GM21717 (cell line): ENCODE data around the gene CTLA4.

Source experiments
- ATAC-seq: cut with Tn5 transposase; IDR thresholded peaks from one replicate; pipeline ENCODE4 v1.9.1; 2021; ENCODE audit warnings: mild to moderate bottlenecking, moderate library complexity; ENCODE audit not compliant: unreplicated experiment

CTLA4 gene

DNA sequence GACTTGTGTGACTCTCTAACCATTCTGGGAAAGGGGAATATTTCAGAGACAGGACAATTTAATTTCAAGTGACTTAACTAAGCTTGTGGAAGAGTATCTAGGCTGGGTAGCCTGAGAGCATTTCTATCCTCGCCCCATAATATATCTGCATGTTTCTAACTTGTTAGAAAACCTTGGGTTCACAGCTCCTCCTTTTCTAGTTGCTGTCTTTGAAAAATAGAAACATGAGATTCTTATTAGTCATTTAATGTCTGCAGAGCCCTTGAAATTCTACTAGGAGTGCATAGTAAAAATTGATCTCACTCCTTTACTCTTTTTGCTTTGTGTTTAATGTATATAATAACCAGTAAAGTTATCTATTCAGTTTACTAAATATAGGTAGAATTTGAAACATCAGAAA is 22.4 kb downstream of the CTLA4 start:
- no peak for ATAC-seq

DNA sequence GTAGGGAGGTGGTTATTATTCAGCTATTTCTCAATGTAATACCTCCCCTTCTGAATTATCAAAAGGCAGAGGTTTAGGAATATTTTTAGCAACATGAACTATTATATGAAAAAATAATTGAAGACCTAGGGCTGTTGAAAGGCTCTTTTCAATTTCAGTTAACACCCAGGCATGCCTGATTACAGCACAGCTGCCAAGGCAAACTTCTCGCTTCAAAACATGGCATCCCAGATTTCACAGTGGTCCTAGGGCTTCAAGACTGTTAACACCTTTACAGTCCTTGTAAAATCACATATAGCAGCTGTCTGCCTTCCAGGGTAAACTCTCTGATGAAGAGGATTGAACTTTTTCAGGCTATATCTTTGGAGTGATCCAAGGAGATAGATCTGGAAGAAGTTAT is 23.2 kb downstream of the CTLA4 start:
- no peak for ATAC-seq

DNA sequence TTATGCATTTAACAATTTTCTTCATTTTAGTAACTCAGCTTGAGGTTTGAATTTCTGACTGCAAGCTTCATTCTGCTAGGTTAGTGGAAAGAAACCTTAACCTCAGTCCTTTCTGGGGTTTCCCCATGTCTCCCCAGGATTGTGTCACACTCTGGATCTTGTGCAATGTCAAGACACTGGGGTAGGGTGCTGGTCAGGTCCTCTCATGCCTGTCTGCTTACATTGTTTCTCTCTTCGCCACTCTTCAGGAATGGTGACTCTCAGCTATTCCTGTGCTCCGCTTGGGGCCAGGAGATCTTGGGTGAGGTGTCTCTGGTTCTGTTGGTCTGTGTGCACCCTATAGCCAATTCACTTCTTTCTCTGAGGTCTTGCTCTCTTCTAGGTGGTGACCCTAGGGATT is 23.9 kb downstream of the CTLA4 start:
- no peak for ATAC-seq

DNA sequence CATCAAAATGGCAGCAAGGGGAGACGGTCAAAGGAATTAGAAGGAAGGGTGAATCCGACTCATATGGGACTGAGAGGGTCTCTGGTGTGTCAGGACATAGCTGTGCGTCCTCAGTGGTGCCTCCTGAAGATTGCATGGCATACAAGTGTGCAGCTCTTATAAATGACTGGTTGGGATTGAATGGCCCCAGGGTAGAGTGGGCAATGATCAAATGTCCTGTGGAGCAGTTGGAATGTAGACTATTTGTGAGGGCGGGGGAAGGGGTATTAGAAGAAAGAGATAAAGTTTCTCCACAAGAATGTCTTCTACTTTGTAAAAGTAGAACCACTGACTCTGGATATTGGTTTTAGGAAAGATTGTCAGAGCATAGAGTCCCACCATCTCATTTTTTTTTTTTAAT is 24.6 kb downstream of the CTLA4 start:
- ATAC-seq = no peak

DNA sequence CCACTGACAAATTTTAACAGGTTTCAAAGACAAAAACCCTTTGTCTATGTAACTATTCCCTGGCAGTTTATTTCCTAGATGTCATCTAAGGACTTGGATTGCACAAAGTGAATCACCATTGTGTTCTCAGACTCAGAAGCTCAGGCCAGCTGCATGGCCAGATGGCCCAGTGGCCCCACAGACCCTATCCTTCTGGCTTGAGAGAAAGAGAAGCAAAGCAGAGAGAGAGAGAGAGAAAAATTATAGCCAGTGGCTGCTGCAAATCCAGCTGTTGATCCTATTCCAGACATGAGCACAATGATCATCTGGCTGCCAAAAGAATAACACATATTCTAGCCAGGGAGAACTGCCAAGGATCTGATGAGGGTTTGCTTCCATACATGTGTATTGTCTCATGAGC is 25.8 kb downstream of the CTLA4 start:
- ATAC-seq = no peak

DNA sequence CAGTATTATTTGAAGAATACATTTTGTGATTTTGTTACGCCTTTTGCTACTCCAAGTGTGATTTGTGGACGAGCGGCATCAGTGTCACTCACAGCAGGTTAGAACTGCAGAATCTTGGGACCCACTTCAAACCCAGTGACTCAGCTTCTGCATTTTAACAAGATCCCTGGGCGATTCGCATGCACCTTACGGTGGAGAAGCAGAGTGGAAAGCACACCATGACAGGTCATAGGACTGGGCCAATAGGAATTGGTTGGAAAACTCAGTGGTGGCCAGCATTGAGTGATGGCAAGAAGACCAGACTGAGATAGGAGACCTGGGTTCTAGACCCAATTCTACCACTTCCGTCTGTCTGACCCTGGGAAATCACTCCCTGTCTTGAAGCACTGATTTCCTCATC is 26.3 kb downstream of the CTLA4 start:
- no peak for ATAC-seq

DNA sequence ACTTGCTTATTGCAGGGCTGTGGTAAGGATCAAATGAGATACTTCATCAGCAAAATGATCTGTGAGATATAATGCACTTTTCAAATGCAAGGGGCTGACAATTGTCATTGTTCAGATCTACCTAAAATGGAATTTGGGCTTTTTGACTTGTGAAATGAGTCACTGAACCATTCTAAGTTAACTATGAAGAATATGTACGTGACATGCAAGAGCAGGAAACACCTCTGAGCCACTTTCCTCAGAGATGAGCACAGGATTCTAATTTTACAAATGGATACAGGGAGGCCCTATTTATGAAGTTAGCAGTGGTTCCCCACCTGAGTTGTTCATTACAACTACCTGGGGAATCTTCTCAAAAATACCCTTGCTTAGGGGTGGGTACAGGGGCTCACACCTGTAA is 26.7 kb downstream of the CTLA4 start:
- ATAC-seq = no peak

DNA sequence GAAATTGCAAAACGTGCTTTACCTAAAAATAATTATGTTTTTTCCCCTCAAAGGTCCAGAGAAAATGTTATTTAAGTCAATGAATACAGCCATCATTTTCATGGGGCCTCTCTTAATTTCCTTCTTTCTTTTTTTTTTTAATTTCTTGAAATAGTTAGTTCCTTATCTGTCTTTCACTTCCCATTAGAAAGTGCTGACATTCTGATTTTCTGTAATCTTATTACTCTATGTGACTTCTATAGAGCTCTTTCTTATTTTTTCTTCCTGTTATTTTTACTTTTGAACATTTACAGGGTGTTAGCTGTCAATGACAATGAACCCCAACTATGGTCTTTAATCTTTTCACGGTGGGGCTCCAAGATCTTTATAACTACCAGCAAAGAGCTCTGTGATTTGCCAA is 30.0 kb downstream of the CTLA4 start:
- no peak for ATAC-seq

DNA sequence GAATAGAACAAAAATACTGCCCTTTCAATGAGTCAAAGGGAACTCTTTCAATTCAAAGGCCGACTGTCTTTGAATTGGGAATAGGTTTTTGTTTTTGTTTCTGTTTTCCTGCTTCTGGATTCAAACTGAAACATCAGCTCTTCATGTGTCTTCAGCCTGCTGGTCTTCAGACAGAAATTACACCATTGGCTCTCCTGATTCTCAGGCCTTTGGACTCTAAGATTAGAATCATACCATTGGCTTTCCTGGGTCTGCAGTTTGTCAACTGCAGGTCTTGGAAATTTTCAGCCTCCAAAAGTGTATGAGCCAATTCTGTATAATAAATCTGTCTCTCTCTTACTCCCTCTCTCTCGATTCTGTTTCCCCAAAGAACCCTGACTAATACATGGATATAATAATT is 31.1 kb downstream of the CTLA4 start:
- ATAC-seq = no peak

DNA sequence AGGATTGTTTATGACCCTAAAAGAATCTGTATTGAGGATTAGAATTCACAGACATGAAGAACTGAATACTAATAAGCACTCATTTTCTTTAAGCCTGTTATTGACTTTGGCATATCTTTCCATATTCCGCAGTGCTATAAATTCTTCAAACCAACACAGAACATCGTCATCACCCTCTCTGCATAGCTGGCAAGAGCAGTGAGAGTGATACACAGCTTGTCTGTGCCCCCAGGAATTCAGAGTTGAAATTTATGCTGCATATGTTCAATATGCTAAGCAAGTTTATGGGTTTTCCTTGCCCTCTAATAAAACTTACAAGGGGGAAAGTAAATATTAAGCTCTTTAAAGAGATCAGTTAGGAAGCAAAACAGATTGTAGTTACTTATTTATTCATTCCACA is 32.7 kb downstream of the CTLA4 start:
- no peak for ATAC-seq

DNA sequence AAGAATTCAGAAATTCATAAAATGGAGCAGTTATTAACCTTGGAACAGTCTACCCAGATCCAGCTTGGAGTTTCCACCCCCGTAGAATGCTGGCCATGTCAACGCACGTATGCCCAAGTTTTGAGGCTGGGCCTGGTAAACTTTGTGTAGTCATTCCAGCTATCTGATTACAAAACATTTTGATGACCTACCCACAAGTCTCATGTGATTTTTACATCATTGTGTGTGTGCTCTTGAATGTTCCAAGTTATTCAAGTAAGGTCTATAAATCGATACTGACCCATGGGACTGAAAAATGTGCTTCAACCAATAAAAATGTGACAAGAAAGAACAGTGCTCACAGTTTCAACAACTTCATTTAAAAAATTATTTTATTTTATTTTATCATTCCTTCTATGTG is 36.5 kb downstream of the CTLA4 start:
- no peak for ATAC-seq

DNA sequence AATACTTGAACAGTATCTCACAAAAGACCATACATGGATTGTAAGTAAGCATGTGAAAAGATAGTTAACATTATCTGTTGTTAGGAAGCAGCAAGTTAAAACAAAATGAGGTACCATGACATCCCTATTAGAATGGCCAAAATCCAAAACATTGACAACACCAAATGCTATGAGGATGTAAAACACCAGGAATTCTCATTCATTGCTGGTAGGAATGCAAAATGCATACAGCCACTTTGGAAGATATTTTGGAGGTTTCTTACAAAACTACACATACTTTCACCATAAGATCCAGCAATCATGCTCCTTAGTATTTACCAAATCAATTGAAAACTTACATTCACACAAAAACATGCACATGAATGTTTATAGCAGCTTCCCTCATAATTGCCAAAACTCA is 38.1 kb downstream of the CTLA4 start:
- no peak for ATAC-seq

DNA sequence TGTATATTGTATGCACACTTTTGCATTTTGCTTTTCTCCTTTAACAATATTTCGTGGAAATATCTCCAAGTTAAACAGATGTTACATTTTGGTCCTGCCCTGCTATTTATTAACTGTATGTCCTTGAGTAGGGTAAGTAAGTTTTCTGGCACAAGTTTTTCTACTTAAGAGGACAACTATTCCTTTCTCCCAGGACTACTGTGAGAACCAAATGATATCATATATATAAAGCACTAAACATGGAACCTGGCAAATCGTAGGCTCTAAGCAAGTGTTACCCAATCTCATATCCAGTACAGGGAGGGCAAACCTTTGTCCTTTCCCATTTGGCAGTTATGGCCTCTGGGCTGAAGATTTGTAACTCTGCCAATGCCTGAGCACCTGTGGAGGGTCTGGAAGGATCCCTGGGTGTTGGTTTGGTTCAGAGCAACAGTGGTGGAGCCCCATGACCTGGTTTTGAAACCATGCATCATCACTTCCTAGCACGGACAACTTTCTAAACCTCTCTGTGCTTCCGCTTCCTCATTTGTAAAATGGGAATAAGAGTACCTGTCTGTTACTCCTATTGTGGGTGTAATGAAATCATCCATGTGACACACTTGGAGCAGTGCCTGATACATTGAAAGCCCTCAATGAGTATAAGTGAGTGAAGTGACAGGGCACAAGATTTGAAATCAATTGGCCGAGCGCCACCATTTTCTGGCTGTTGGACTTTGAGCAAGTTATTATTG is 40.7 kb downstream of the CTLA4 start:
- no peak for ATAC-seq

DNA sequence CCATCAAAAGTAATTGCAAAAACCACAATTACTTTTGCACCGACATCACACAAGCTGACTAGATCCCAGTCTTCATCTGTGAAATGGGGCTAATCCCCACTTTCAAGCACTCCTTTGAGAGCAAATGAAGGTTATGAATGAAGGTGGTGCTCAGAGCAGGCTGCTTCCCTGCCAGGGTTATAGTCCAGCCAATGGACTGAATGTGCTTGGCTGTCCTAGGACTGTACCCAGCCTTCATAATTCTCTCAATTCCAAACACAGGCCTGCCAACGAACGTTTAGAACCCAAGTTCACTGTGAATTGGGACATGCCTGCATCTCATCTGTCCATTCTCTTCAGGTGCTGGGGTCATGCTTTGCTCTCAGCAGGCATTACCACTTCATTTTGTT is 41.2 kb downstream of the CTLA4 start:
- no peak for ATAC-seq

DNA sequence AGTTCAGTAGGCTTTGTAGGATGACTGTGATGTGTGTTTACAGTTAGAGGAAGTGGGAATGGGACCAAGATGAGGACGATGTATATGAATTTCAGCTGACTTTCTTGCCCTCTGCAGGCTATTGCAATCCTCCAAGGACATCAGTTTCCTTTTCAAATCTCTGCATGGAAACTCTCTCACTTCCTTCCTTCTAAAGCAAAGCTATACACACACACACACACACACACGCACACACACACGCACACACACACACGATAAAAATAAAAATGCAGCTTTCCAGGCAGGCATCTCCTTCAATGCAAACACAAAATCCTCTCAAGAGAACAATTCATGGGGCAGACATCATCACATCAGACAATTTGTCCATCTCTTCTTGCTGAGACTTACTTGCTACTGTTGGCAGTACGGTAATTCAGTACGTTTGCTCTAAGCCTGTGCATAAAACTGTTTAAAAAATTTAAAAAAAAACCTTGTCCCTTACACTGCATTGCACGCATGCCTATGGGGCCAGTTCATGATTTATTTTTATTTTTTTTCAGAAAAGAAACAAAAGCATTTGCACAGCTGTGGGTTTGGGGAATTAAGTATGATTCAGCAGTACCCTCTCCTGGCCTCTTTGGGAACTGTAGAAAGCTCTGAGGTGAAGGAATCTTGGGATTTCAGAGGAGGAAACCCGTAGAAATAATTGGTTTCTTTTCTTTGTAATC is 41.8 kb downstream of the CTLA4 start:
- ATAC-seq = no peak

DNA sequence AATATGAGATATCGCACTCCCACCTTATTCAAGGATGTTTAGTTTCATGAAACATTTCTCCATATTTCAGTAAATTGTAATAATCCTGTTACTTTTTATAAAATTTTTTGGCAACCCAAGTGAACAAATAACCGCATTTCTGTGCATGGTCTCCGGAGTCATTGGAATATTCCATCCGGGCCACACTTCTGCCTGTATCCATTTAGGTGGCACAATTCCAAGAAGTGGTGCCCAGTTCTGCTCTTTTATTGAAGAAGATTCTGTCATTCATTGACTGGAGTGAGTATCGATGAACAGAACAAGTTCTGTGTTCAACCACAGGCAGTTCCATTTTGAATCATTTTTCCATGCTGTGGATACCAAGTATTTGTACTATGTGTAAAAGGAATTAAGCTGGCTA is 42.4 kb downstream of the CTLA4 start:
- no peak for ATAC-seq

DNA sequence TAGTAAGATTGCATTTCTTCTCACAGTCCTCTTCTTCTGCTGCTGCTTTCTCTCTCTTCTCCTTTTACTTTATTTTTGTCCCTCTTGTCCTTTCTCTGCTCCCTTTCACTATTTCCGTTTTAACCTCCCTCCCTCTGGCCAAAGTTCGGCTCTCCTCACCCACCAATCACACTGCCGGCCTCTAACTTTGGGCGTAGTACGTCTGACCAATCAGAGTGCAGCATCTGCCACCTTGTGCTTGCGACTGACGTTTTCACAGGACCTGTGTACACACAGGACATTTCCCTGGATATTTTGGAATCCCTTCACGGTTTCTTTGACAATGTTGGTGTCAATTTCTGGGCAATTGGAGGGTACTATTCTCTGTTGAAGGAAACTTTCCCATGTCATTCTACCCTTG is 46.4 kb downstream of the CTLA4 start:
- no peak for ATAC-seq

DNA sequence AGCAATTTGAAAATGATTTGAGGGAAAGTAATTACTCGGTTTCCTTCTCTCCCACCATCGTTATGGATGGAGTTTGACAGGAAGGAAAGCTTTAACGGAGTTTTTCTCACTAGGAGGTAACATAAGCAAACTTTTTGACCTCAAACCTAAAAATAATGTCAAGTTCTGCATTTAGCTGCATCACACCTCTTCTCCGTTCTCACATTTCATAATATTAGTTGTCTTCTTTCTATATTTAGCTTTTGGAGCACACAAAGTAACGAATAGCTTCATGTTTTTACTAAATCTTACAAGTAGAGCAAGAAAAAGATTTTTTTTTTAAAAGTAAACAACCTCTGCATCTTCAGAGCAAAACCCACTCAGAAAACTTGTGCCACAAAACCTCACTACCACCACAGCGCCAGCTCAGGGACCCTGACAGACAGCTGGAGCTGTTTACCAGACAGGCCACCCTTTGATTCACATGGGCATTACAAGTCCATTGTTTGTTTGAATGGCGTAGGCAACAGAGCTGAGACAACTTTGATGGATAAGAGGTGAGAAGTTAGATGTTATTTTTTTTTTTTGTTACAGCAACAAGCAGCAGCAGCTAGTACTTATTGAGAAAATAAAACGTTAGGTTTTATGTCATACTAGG is 47.1 kb downstream of the CTLA4 start:
- ATAC-seq = no peak

DNA sequence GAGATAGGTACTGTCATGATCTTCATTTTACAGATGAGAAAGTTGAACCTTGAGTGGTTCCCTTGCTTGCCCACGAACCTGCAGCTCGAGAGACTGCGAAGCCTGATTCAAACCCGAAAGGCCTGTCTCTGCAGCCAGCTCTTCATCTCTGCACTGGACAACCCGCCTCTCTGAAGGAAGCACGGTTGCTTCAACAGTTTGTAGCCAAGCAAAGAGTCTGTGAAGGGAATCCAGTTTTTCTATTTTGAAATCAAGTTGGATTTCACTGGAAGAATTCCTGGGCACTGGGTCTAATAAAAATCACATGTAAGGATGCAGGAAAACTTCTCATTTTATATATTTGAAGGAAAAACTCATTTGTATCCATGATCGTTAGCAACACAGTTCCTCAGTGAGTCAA is 47.7 kb downstream of the CTLA4 start:
- no peak for ATAC-seq

DNA sequence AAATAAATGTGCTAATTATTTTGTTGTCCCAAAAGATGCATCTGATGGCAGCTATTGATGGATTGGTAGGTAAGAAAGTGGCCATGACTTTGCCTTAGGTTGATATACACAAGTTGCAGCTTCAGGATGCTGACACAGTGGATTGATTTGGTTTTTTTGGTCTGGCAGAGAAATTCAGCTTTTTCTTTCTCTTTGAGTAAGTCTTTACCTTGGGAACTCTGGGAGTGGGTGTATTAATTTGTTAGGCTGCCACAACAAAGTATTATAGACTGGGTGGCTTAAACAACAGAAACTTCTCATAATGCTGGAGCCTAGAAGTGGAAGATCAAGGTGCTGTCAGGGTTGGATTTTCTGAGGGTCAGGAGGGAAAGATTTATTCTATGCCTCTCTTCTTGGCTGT is 49.2 kb downstream of the CTLA4 start:
- ATAC-seq = no peak

DNA sequence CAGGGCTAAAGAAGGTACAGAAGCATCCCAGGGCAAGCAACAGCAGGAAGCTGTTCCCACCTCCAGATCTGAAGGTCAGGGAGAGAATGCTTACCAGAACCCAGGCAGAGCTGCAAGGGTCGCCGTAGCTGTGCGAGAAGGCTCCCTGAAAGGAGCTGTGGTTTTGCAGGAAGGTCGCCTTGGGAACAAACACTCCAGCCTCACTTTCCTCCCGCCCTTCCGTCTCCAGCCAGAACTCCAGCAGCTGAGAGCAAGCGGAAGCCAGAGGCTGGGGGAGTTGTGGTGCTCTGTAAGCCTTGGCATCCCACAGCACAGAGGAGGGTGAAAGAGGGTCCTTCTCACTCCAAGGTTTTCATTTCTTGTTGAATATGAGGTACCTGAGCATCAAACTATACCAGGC is 50.7 kb downstream of the CTLA4 start:
- ATAC-seq = no peak

DNA sequence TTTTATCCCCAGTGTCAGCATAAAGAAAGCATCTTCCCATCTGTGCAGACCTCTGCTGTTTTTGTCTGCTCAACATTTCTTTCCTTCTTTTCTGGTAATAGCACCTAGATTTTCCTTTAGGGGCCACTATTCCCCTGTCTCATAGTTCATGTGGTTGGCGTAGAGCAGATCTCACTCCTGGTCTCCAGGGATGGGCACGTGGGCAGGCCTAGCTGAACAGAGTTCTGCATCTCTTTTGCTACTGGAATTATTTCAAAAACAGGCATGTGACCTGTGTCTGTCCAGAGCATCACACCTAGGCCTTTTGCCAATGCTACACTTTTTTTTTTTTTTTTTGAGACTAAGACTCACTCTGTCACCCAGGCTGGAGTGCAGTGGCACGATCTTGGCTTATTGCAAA is 51.3 kb downstream of the CTLA4 start:
- no peak for ATAC-seq
